Central memory CD4-positive, alpha-beta T cell (primary cell): ENCODE results near the gene SEL1L2.

Experiments used
- DNase-seq: peaks from one replicate; pipeline ENCODE4 v3.0.0; 2022

The SEL1L2 gene

DNA sequence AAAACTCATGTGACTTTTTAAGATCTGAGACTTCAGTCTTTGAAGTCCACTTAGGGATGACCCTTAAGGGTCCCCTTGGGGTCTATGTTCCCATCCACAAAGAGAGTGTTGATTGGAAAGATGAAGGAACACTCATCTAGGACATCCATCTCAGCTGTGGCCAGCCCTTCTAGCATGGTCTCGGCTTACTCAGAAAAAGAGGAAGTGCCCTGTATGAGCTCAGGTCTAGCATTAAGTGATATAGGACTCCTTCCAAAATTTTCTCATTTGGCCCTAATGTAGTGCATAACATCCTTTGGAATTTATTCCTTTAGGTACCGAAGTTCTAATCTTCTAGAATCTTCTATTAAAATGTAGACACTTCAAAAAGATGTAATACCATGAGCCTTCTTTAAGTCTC is 128.2 kb downstream of the SEL1L2 start:
- no peak for DNase-seq

DNA sequence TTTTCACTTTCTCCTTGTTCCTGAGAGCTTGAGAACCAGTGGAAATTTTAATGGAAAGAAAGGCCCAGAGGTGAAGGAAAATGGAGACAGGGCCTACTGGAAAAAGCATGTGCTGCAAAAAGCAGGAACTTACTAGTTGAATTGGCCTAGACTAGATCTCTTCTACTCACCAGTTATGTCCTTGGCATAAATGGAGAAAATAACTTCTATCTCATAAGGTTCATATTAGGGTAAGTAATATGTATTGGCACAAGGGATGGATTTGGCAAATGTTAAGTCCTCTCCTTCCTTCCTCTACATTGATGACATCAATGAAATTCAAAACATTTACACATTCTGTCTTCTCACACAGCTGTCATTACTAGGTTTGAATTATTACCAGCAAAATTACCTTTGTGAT is 131.5 kb downstream of the SEL1L2 start:
- no peak for DNase-seq

DNA sequence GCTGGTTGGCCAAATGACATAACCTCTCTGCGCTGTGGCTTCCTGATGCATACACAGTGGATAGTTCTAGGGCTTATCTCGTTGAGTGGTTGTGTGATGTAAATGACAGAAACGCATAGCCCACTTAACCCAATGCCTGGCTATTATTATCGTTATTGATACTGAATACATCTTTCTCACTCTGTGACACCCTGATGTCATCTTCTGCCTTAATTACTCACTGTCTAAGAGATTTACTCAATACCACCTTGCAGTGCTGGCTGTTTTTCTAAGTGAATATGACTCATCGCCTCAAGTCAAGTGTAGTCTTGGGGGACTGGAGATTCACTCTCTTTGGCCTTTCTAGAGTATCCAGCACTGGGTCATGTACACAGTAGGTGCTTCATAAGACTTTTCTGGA is 132.0 kb downstream of the SEL1L2 start:
- DNase-seq = no peak

- DNase-seq = no peak
These were observed 132.5 kb downstream of the SEL1L2 start for GRCh38 chr20:13857961-13858360.

DNA sequence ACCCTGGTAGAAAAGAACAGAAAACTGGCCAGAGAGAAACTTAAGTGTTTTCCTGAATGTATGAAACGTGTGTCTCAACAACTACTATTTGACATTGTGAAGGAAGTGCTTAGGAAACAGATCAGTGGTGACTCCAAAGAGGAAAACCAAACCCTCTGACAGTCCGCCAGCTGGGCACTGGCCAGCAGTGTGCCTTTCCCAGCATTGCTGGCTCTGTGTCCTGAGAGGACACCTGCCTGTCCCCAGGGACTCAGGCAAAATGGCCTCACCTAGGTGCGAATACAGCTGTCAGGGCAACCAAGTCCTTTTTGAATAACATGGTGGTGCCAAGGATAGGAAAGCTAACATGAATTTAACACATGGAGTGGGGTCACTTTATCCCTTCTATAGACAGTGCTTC is 133.1 kb downstream of the SEL1L2 start:
- no peak for DNase-seq

GRCh38 chr20:13856354-13856753 is 134.1 kb downstream of the SEL1L2 start:
- no peak for DNase-seq

DNA sequence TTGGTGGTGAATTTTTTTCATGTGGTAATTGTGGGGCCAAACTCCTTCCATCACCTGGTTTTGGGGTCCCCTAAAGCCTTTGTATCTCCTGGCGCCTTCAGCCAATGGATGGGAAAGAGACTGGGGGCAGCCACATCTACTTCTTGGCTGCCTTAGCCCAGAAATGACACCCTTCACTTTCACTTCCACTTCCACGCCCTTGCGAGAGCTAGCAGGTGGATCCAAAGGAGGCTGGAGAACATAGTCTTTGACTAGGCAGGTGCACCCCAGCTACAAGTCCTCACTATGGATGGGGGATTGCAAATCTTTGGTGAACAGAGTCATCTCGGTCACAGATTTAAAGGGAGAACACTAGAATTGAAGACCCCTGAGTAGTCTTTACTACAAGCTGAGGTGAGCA is 134.8 kb downstream of the SEL1L2 start:
- no peak for DNase-seq

- DNase-seq = no peak
These were observed 138.1 kb downstream of the SEL1L2 start for GRCh38 chr20:13852306-13852705.

DNA sequence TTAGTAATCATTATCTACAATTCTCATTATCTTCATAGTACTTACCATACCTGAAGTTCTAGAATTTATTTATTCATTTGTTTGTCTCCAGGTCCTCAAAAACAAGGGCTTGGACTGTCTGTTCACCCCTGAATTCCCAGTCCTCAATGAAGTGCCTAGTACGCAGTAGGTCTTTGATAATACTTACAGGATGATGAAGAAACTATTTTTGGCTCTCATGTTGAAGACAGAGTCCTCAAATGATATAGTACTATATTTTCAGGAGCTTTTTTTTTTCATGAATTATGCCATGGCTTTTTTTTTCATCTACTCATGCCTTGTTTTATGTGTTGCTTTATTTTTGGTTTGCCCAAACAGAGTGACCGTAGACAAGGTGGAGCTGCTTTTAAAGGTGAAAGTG is 139.1 kb downstream of the SEL1L2 start:
- no peak for DNase-seq

DNA sequence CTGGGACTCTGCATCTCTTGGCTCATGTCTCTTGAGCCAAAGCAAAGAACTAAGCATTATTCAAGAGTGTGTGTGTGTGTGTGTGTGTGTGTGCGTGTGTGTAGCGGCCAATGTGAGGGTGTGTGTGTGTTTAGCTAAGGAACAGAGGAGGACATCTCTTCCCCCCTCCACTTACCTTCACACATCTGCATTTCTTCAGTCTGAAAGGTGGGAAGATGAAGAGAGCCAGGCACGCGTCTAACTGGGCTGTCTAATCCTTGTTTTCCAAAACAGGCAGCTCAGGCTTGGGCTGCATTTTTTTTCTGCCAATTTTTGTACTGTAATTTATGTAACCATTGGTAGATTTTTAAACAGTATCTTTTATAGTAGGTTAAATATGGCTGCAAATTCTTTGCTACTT is 146.1 kb downstream of the SEL1L2 start:
- DNase-seq = no peak

GRCh38 chr20:13841206-13841605 is 149.2 kb downstream of the SEL1L2 start:
- DNase-seq = no peak

DNA sequence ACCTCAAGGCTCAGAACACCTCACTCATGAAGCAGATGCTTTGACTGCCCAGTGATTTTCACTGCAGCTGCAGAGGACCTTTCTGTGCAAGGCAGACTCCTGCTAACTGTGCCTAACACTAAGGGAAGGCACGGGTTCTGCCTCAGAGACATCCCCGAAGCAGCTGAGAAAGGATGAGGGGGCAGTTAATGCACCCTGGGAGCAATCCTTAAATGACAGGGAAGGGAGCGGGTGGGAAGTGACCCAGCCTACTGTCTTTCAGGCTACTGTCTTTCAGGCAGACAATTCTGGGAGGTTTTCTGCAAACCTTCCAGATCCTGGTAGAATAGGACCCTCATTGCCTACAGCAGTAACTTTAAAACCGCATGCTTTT is 150.3 kb downstream of the SEL1L2 start:
- no peak for DNase-seq

GRCh38 chr20:13839421-13840092 is 150.9 kb downstream of the SEL1L2 start:
- no peak for DNase-seq

- no peak for DNase-seq
These were observed 151.8 kb downstream of the SEL1L2 start for GRCh38 chr20:13838664-13839063.

- DNase-seq = no peak
These were observed 158.9 kb downstream of the SEL1L2 start for GRCh38 chr20:13831476-13831875.

- DNase-seq = no peak
These were observed 164.9 kb downstream of the SEL1L2 start for GRCh38 chr20:13825465-13825864.

- no peak for DNase-seq
These were observed 166.0 kb downstream of the SEL1L2 start for GRCh38 chr20:13824459-13824858.

DNA sequence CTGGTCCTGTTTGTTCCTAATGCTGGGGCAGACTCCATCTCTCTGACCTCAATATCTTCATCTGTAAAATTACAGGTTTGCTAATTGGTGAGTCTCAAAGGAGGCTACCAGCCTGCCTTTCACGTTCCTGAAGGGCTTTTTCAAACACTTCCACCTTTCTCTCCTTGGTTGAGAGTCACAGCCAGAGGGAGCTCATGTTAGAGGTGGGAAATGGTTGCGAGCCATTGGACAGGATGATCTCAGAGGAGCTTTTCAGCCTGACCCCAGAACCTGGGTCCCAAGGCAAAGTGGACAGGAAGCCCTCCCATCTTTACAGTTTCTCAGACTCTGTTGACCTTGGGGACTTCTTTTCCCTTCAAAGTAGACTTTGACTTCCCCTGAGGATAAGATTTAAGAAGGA is 168.0 kb downstream of the SEL1L2 start:
- DNase-seq = no peak

DNA sequence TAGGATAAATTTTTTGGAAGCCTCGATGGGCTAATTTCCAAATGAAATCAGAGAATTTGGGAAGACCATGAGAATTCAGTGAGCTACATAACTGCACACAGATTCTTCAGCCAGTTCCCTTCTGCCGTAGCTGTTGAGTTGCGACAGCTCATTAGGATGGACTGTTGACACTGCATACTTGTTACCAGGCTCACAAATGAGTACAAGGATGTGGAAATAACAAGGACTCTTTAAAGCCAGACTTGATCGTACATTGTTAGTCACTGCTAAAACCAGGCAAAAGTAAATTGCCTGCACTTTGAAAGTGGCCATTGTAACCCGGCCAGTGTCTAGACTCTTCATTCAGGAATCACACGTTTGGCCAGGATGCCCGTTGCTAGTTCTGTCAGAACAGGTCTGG is 168.5 kb downstream of the SEL1L2 start:
- DNase-seq = no peak

GRCh38 chr20:13819885-13820645 is 170.3 kb downstream of the SEL1L2 start:
- peak; percentile 21 for DNase-seq

DNA sequence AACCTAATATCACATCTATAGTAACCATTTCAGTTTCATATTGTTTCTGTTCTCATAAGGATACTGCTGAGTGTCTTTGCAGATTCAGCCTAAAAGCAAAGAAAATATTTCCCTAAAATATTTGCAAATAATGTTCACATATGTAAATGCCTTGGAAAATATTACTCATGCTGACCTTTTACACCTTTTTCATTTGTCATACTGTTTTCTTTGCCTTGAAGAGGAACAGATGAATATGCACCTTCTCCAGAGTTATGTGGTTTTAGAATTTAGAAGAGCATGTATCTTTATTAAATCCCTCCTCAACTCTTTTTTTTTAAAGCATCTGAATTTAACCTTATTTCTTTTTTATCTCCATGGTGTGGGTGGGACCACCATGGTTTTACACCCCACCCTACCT is 173.1 kb downstream of the SEL1L2 start:
- DNase-seq = no peak

GRCh38 chr20:13816757-13817156 is 173.7 kb downstream of the SEL1L2 start:
- no peak for DNase-seq

GRCh38 chr20:13814672-13815071 is 175.7 kb downstream of the SEL1L2 start:
- no peak for DNase-seq

DNA sequence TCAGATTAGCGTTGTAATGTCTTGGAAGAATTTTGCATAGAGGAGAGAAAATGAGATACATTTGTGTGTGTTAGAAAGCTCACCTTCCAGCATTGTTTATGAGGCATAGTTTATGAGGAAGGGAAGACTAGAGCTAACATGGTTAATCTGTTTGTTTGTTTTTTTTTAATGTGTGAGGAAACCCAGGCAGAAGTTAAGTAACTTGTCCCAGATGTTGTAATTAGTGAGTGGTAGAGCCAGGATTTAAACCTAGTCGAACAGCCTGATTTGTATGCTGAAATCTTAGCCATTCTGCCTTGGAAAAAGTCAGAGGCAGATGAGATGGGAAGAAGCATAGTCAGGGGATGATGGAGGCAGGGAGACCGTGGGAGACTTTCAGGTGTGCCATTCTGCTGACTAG is 176.5 kb downstream of the SEL1L2 start:
- DNase-seq = no peak

GRCh38 chr20:13810446-13810845 is 180.0 kb downstream of the SEL1L2 start:
- DNase-seq = no peak
